IgD-negative memory B cell (primary cell): ENCODE measurements around the gene LHX8. TPM values are rescaled to one million over a fixed set of nuclear protein-coding genes. Genes with fewer than 3 reads are reported as not detected.

Source experiments
- H3K27ac Mint-ChIP-seq, 3 donors: one replicate each; pipeline ENCODE4 v1.8.0; 2020 to 2022; ENCODE audit warnings: mild to moderate bottlenecking in 3 of 3, mixed read lengths in 3 of 3, moderate library complexity in 1 of 3
- H3K27me3 Mint-ChIP-seq: one replicate; pipeline ENCODE4 v1.8.0; 2021; ENCODE audit warnings: mixed read lengths
- H3K36me3 Mint-ChIP-seq: one replicate; pipeline ENCODE4 v1.8.0; 2020; ENCODE audit warnings: mild to moderate bottlenecking, mixed read lengths
- H3K4me1 Mint-ChIP-seq, 3 donors: one replicate each; pipeline ENCODE4 v1.8.0; 2020 to 2022; ENCODE audit warnings: mixed read lengths in 3 of 3, mild to moderate bottlenecking in 1 of 3
- H3K4me3 Mint-ChIP-seq, 4 donors: one replicate each; pipeline ENCODE4 v1.8.0; 2020 to 2022; ENCODE audit warnings: mild to moderate bottlenecking in 4 of 4, mixed read lengths in 4 of 4, moderate library complexity in 3 of 4
- H3K9me3 Mint-ChIP-seq, 3 donors: one replicate each; pipeline ENCODE4 v1.8.0; 2020 to 2021; ENCODE audit warnings: mixed read lengths in 3 of 3, mild to moderate bottlenecking in 1 of 3
- polyA plus RNA-seq: library from polyadenylated mRNA; unstranded; fragments of 300-500 nt; fragmentation: Illumina TruSeq; gene quantifications from one replicate; pipeline ENCODE4 v1.2.3, GENCODE V29; 2021

Gene LHX8
- polyA plus RNA-seq, 1 donor from 2014 or later: not detected

GRCh38 chr1:75129660-75129982 is 4.6 kb upstream of the LHX8 start:
- peaks cover 81% of the 10 kb centered on the region for H3K27me3 Mint-ChIP-seq
- peaks cover 8 to 22% (median 8%) of the 10 kb centered on the region in 3 donors for H3K4me1 Mint-ChIP-seq
- H3K9me3 Mint-ChIP-seq: peaks cover 4 to 15% (median 15%) of the 10 kb centered on the region in 3 donors
- H3K4me3 Mint-ChIP-seq: no peak overlapping the region
- peak overlapping the region in 1 of 3 donors; percentile 82 for H3K27ac Mint-ChIP-seq
- peaks cover 3% of the 10 kb centered on the region for H3K36me3 Mint-ChIP-seq

- H3K4me1 Mint-ChIP-seq: peaks cover 9 to 27% (median 13%) of the 10 kb centered on the region in 3 donors
- H3K27ac Mint-ChIP-seq: peak overlapping the region in 1 of 3 donors; percentile 82
- H3K27me3 Mint-ChIP-seq: peaks cover 84% of the 10 kb centered on the region
- H3K36me3 Mint-ChIP-seq: peaks cover 1% of the 10 kb centered on the region
- peak overlapping the region in 1 of 4 donors; percentile 17 for H3K4me3 Mint-ChIP-seq
- peaks cover 4 to 15% (median 13%) of the 10 kb centered on the region in 3 donors for H3K9me3 Mint-ChIP-seq
These were observed 4.0 kb upstream of the LHX8 start for GRCh38 chr1:75129983-75130789.

- Mint-ChIP-seq H3K4me1 (peaks cover 8 to 34% (median 20%) of the 10 kb centered on the region in 3 donors), H3K4me3 (peak overlapping the region in 1 of 4 donors; percentile 1), H3K27me3 (peaks cover 88% of the 10 kb centered on the region), H3K27ac (peak overlapping the region in 2 of 3 donors; percentile 64 to 81), H3K9me3 (peaks cover 4 to 15% (median 10%) of the 10 kb centered on the region in 3 donors), H3K36me3 (peaks cover 1% of the 10 kb centered on the region)
These were observed 3.2 kb upstream of the LHX8 start for GRCh38 chr1:75130865-75131564.

GRCh38 chr1:75131565-75132241 is 2.5 kb upstream of the LHX8 start:
- peak overlapping the region in 1 of 4 donors; percentile 1 for H3K4me3 Mint-ChIP-seq
- H3K27me3 Mint-ChIP-seq: peaks cover 91% of the 10 kb centered on the region
- peaks cover 4 to 15% (median 10%) of the 10 kb centered on the region in 3 donors for H3K9me3 Mint-ChIP-seq
- H3K36me3 Mint-ChIP-seq: peaks cover 1% of the 10 kb centered on the region
- peaks cover 8 to 34% (median 21%) of the 10 kb centered on the region in 3 donors for H3K4me1 Mint-ChIP-seq
- H3K27ac Mint-ChIP-seq: peak overlapping the region; percentile 64 to 88 (median 81)

- Mint-ChIP-seq H3K4me1 (peaks cover 8 to 36% (median 21%) of the 10 kb centered on the region in 3 donors), H3K36me3 (no peaks in the 10 kb centered on the region), H3K4me3 (peak overlapping the region in 1 of 4 donors; percentile 58), H3K9me3 (peaks cover 4 to 15% (median 10%) of the 10 kb centered on the region in 3 donors), H3K27ac (peak overlapping the region; percentile 64 to 88 (median 81)), H3K27me3 (peaks cover 89% of the 10 kb centered on the region)
These were observed 1.9 kb upstream of the LHX8 start for GRCh38 chr1:75132242-75132811.

- Mint-ChIP-seq H3K27ac (peak overlapping the region; percentile 68 to 88 (median 81)), H3K4me3 (peak overlapping the region in 1 of 4 donors; percentile 81), H3K4me1 (peaks cover 8 to 37% (median 21%) of the 10 kb centered on the region in 3 donors), H3K27me3 (peaks cover 88% of the 10 kb centered on the region), H3K36me3 (no peaks in the 10 kb centered on the region), H3K9me3 (peaks cover 4 to 15% (median 10%) of the 10 kb centered on the region in 3 donors)
These were observed 1.2 kb upstream of the LHX8 start for GRCh38 chr1:75132812-75133619.

- Mint-ChIP-seq H3K4me1 (peaks cover 8 to 37% (median 21%) of the 10 kb centered on the region in 3 donors), H3K27me3 (peaks cover 78% of the 10 kb centered on the region), H3K9me3 (peaks cover 4 to 15% (median 6%) of the 10 kb centered on the region in 3 donors), H3K36me3 (no peaks in the 10 kb centered on the region), H3K4me3 (peak overlapping the region; percentile 79 to 94 (median 92)), H3K27ac (peak overlapping the region; percentile 80 to 89 (median 86))
These were observed 722 bp downstream of the LHX8 start for GRCh38 chr1:75134647-75135572.

- H3K4me3 Mint-ChIP-seq: peak overlapping the region; percentile 79 to 94 (median 92)
- peaks cover 8 to 37% (median 21%) of the 10 kb centered on the region in 3 donors for H3K4me1 Mint-ChIP-seq
- H3K27ac Mint-ChIP-seq: peak overlapping the region; percentile 80 to 89 (median 86)
- peaks cover 4 to 15% (median 6%) of the 10 kb centered on the region in 3 donors for H3K9me3 Mint-ChIP-seq
- H3K36me3 Mint-ChIP-seq: no peaks in the 10 kb centered on the region
- H3K27me3 Mint-ChIP-seq: peaks cover 70% of the 10 kb centered on the region
These were observed 1.5 kb downstream of the LHX8 start for GRCh38 chr1:75135573-75136194.

GRCh38 chr1:75136195-75136815 is 2.1 kb downstream of the LHX8 start:
- H3K27ac Mint-ChIP-seq: no peak overlapping the region
- H3K36me3 Mint-ChIP-seq: no peaks in the 10 kb centered on the region
- H3K4me1 Mint-ChIP-seq: peaks cover 8 to 37% (median 21%) of the 10 kb centered on the region in 3 donors
- H3K9me3 Mint-ChIP-seq: peaks cover 4 to 15% (median 4%) of the 10 kb centered on the region in 3 donors
- H3K27me3 Mint-ChIP-seq: peaks cover 64% of the 10 kb centered on the region
- H3K4me3 Mint-ChIP-seq: peak overlapping the region in 3 of 4 donors; percentile 62 to 94 (median 89)

- Mint-ChIP-seq H3K4me3 (peak overlapping the region in 3 of 4 donors; percentile 38 to 81 (median 68)), H3K9me3 (peaks cover 3 to 12% (median 4%) of the 10 kb centered on the region in 3 donors), H3K27ac (peak overlapping the region in 1 of 3 donors; percentile 75), H3K27me3 (peaks cover 58% of the 10 kb centered on the region), H3K4me1 (peaks cover 8 to 34% (median 21%) of the 10 kb centered on the region in 3 donors), H3K36me3 (no peaks in the 10 kb centered on the region)
These were observed 2.9 kb downstream of the LHX8 start for GRCh38 chr1:75136921-75137641.

GRCh38 chr1:75152092-75152491 is 17.9 kb downstream of the LHX8 start:
- Mint-ChIP-seq H3K9me3 (peaks cover 0 to 9% (median 0%) of the 10 kb centered on the region in 3 donors), H3K27me3 (peaks cover 4% of the 10 kb centered on the region), H3K27ac (no peak overlapping the region), H3K4me1 (no peaks in the 10 kb centered on the region), H3K4me3 (no peak overlapping the region), H3K36me3 (no peaks in the 10 kb centered on the region)

- Mint-ChIP-seq H3K9me3 (no peaks in the 10 kb centered on the region), H3K4me3 (no peak overlapping the region), H3K27me3 (peaks cover 2% of the 10 kb centered on the region), H3K4me1 (no peaks in the 10 kb centered on the region), H3K27ac (no peak overlapping the region), H3K36me3 (no peaks in the 10 kb centered on the region)
These were observed 25.0 kb downstream of the LHX8 start for GRCh38 chr1:75159154-75159553.
